HG03175 (cell line): ENCODE data around the gene HYAL2.
A peak's percentile ranks its signal among the peaks of the same experiment; 100 is the strongest.
"Not testable (repeated sequence)": the region's sequence is repeated elsewhere in the genome, so short reads cannot be mapped to it uniquely, and the experiment has no call there.

ENCODE experiments used
- ATAC-seq: cut with Tn5 transposase; IDR thresholded peaks from one replicate; pipeline ENCODE4 v1.9.1; 2021; ENCODE audit warnings: mild to moderate bottlenecking, moderate library complexity; ENCODE audit not compliant: unreplicated experiment

HYAL2 gene

GRCh38 chr3:50272911-50273688, 49.4 kb downstream of the HYAL2 start:
- peak; percentile 82 for ATAC-seq

GRCh38 chr3:50272538-50272910, 50.0 kb downstream of the HYAL2 start:
- not testable (repeated sequence) for ATAC-seq

GRCh38 chr3:50271314-50271936, 51.1 kb downstream of the HYAL2 start:
- ATAC-seq: no peak

- no peak for ATAC-seq
These were observed 51.9 kb downstream of the HYAL2 start for GRCh38 chr3:50270422-50271224.

GRCh38 chr3:50269977-50270413, 52.5 kb downstream of the HYAL2 start:
- ATAC-seq: no peak

- ATAC-seq: no peak
These were observed 53.1 kb downstream of the HYAL2 start for GRCh38 chr3:50269460-50269859.

- no peak for ATAC-seq
These were observed 53.7 kb downstream of the HYAL2 start, which contains the start of gene SEMA3B for GRCh38 chr3:50268703-50269451. Gene SEMA3B (plus strand): TSS chr3:50269147. CDS start chr3:50269241, 94 bp downstream.

GRCh38 chr3:50268276-50268675, 54.3 kb downstream of the HYAL2 start:
- ATAC-seq: no peak
